ENCODE results near the gene ATP5ME.

- TF ChIP-seq CTCF (IDR thresholded peaks at IDR 0.05; ENCODE audit: borderline replicate concordance, extremely low read depth, low read length, poor library complexity, severe bottlenecking) (no peak), EZH2 (IDR thresholded peaks at IDR 0.05; ENCODE audit: borderline replicate concordance, low read depth, low read length, severe bottlenecking) (no peak)
Measured at GRCh38 chr4:679104-679481, 5.0 kb upstream of the ATP5ME start.

All from DND-41 (cell line).